ENCODE data around the gene PROSER3. TPM values are rescaled to one million over a fixed set of nuclear protein-coding genes. Genes with fewer than 3 reads are reported as not detected.

The PROSER3 gene
- total RNA-seq, 2 experiments from 2014 or later = 17.2 to 66.1 TPM

DNA sequence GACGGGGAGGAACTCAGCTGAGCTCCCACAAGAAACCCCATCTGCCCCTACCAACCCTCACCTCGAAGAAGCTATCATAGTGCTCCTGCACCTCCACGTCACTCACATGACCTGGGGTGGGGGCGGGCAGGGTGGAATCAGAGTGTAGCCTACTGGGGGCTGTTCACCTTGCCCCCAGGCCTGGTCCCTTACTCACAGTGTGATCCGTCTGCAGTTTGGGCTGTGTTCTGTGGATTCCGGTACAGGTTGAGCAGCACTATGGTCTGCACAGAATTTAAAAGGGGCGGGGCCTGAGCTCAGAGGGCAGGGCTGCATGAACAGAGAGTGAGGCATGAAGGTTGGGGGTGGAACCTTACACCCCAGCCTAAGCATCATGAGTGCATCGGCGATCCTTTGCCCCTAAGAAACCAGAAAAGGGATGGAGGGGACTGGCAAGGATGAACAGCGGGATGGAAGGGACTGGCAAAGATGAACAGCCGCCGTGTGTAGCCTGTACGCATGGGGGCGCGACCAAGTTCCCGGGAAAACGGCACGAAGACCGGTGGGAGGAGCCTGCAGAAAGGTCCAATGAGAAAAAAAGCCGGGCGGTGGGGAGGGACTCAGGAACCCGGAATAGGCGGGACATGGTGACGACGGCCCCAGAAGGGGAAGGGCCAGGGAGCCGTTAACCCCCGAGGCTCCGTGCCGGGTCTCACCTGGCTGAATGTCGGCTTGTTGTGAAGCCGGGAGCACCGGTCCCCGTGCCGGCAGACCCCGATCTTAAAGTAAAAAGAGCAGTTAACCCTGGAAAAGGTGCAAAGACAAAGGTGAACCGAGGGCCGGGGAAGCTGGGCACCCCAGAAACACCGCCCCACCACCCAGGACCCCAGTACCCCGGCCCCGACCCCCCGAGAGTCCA, 13.3 kb upstream of the PROSER3 start:
- POLR2A ChIA-PET = interaction anchor here (0.6 to 2.3 kb wide), 11 partner anchors 22 to 1397 kb away, joined by 3 to 9 read pairs (median 3); partner anchors contain the start of gene COX6B1
- H3K27ac ChIP-seq (ENCODE audit: low read depth, low read length, poor library complexity, severe bottlenecking) = peak overlapping the region; percentile 86
- peaks cover 61% of the 10 kb centered on the region for H3K4me1 ChIP-seq (ENCODE audit: insufficient read depth, low read length, poor library complexity, severe bottlenecking)
- peak overlapping the region; percentile 13; the same call in 1 of the 2 replicates for H2AFZ ChIP-seq (ENCODE audit: low read length)
- BruUV-seq (replicated peaks) = no TSS peak
- CTCF ChIA-PET (ENCODE audit: unreplicated experiment) = interaction anchor here (0.6 kb wide), 1 partner anchor 53 kb away, joined by 8 read pairs; no protein-coding TSS in a partner anchor
- peak; percentile 97 for DNase-seq (ENCODE audit: low spot score)
- TF ChIP-seq, protein P1, sequence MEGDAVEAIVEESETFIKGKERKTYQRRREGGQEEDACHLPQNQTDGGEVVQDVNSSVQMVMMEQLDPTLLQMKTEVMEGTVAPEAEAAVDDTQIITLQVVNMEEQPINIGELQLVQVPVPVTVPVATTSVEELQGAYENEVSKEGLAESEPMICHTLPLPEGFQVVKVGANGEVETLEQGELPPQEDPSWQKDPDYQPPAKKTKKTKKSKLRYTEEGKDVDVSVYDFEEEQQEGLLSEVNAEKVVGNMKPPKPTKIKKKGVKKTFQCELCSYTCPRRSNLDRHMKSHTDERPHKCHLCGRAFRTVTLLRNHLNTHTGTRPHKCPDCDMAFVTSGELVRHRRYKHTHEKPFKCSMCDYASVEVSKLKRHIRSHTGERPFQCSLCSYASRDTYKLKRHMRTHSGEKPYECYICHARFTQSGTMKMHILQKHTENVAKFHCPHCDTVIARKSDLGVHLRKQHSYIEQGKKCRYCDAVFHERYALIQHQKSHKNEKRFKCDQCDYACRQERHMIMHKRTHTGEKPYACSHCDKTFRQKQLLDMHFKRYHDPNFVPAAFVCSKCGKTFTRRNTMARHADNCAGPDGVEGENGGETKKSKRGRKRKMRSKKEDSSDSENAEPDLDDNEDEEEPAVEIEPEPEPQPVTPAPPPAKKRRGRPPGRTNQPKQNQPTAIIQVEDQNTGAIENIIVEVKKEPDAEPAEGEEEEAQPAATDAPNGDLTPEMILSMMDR (conservative IDR thresholded peaks at IDR 0.05; ENCODE audit: low read length) = peak; percentile 64
- TF ChIP-seq EZH2phosphoT487 (IDR thresholded peaks at IDR 0.05; ENCODE audit: borderline replicate concordance, low read depth, low read length) = no peak
- peak overlapping the region; percentile 84 for H3K4me2 ChIP-seq (ENCODE audit: low read length)
- peaks cover 14% of the 10 kb centered on the region; the same call in 1 of the 2 replicates for H3K79me2 ChIP-seq (ENCODE audit: insufficient read depth, low read depth, low read length)
- no peaks in the 10 kb centered on the region for H3K9me2 ChIP-seq (ENCODE audit: insufficient read depth, low read length)
- H3K36me3 ChIP-seq (ENCODE audit: insufficient read depth, low read length) = peaks cover 2% of the 10 kb centered on the region; the same call in 1 of the 2 replicates
- H3K4me3 ChIP-seq (ENCODE audit: low read depth, low read length, poor library complexity, severe bottlenecking) = peak overlapping the region; percentile 78
- no peaks in the 10 kb centered on the region for H4K20me1 ChIP-seq (ENCODE audit: insufficient read depth, low read length)
- H3K9me3 ChIP-seq (ENCODE audit: low read length) = no peaks in the 10 kb centered on the region
- intact Hi-C loops (cut with micrococcal nuclease; ENCODE audit: unreplicated experiment) = loop anchor here (1.0 to 10.0 kb wide), 3 partner anchors 27 to 1310 kb away; partner anchors contain the start of genes HCST and NFKBID

DNA sequence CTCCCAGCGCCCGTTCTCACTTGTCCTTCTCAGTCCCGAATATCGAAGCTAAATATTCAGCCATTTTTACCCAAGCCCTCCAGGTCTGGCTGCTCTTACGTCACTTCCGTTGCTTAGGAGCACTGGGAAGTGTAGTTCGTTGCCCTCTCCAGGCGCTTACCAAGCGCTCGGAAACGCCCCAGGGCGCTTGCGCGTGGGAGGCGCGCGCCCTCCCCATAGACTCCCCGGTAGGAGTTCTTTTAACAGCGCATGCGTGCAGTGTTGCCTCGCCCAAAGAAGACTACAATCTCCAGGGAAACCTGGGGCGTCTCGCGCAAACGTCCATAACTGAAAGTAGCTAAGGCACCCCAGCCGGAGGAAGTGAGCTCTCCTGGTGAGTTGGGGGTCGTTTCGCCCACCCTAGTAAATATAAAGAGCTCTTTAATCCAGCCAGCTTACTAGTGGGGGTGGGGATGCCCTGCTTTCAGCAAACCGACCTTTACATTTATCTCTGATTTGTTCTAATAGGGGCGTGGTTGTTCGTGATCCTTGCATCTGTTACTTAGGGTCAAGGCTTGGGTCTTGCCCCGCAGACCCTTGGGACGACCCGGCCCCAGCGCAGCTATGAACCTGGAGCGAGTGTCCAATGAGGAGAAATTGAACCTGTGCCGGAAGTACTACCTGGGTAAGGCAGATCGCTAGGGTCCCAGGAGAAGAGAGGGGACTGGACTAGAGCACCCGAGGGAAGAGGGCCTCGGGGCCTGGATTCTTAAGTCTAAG, 12.5 kb upstream of the PROSER3 start, which contains the start of the genes PSENEN and U2AF1L4:
TSS of gene PSENEN (plus strand) at position 324 of the 759 bp plus-strand sequence. CDS start at position 604, 280 bp downstream.
TSS of gene U2AF1L4 (minus strand) at position 91 of the 759 bp plus-strand sequence. CDS start at position 64, 27 bp downstream.
- ChIA-PET CTCF (ENCODE audit: unreplicated experiment) (no interaction called here), POLR2A (interaction anchor here (0.5 to 2.3 kb wide), 8 partner anchors 34 to 608 kb away, joined by 3 to 9 read pairs (median 3); partner anchors contain the start of genes ALKBH6 and COX6B1)
- Histone ChIP-seq H2AFZ (ENCODE audit: low read length) (peak within 1 kb of the TSS; percentile 57; the same call in 1 of the 2 replicates), H3K79me2 (ENCODE audit: insufficient read depth, low read depth, low read length) (peaks cover 14% of the 10 kb centered on the region; the same call in 1 of the 2 replicates), H3K4me1 (ENCODE audit: insufficient read depth, low read length, poor library complexity, severe bottlenecking) (peaks cover 55% of the 10 kb centered on the region), H3K27ac (ENCODE audit: low read depth, low read length, poor library complexity, severe bottlenecking) (peak within 1 kb of the TSS; percentile 86), H3K9me2 (ENCODE audit: insufficient read depth, low read length) (no peaks in the 10 kb centered on the region), H3K9me3 (ENCODE audit: low read length) (no peaks in the 10 kb centered on the region), H3K4me3 (ENCODE audit: low read depth, low read length, poor library complexity, severe bottlenecking) (peak within 1 kb of the TSS; percentile 78), H4K20me1 (ENCODE audit: insufficient read depth, low read length) (no peaks in the 10 kb centered on the region), H3K4me2 (ENCODE audit: low read length) (peak within 1 kb of the TSS; percentile 86), H3K36me3 (ENCODE audit: insufficient read depth, low read length) (no peaks in the 10 kb centered on the region; the same call in 1 of the 2 replicates)
- intact Hi-C loops (cut with micrococcal nuclease; ENCODE audit: unreplicated experiment) = loop anchor here (10.0 kb wide), 1 partner anchor 1311 kb away; no protein-coding TSS in a partner anchor
- DNase-seq (ENCODE audit: low spot score) = peak; percentile 100
- no peak for TF ChIP-seq EZH2phosphoT487 (IDR thresholded peaks at IDR 0.05; ENCODE audit: borderline replicate concordance, low read depth, low read length)
- TF ChIP-seq, protein P1 (conservative IDR thresholded peaks at IDR 0.05; ENCODE audit: low read length) = no peak
- TSS peak; percentile 81 for BruUV-seq (replicated peaks)

Data from OCI-LY7 (cell line).